Lung microvascular endothelial cell (primary cell): Measurements from ENCODE around the gene ZBTB39. TPM values are rescaled to one million over a fixed set of nuclear protein-coding genes. Genes with fewer than 3 reads are reported as not detected.
"Not testable (repeated sequence)": the region's sequence is repeated elsewhere in the genome, so short reads cannot be mapped to it uniquely, and the experiment has no call there.

Experiments
- DNase-seq, 2 donors: peaks; one replicate each; pipeline versions ENCODE4 v3.0.0 to v3.0.0-alpha.2; 2010; ENCODE audit warnings: low read depth in 2 of 2
- total RNA-seq: library from RNA; depleted of rRNA; stranded (reverse); fragments of >200 nt; gene quantifications from 2 replicates; pipeline ENCODE4 v1.2.1, GENCODE V29; 2014

The ZBTB39 gene
- total RNA-seq, 1 donor from 2014 or later: 8.9 TPM

DNA sequence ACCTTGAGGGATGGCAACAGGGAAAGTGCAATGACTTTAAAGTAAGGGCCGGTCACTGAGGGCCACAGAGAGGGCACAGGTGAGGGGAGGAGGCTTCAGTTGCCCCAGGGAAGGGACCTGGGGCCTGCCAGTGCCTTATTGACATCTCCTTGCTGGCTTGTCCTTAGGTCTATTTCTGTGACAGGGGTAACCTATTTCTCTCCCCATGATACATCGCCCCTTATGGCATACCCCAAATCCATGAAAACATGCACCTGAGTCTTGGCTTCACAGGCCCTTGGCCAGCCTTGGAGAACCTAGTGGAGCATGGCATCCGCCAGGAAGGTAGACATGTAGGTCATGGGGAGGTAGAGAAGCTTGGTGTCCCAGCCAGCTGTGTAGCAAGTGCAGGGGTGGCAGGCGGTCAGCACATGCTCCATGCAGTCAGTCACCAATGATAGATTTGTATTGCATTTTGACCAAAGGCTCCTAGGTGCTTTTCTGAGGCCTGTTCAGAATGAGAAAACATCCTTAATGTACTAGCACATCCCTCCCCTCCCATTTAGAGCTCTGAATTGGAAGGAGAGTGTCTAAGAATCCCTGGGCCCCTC lies 25.3 kb downstream of the ZBTB39 start:
- no peak for DNase-seq

- no peak for DNase-seq
These were observed 26.1 kb downstream of the ZBTB39 start for GRCh38 chr12:56980268-56980667.

DNA sequence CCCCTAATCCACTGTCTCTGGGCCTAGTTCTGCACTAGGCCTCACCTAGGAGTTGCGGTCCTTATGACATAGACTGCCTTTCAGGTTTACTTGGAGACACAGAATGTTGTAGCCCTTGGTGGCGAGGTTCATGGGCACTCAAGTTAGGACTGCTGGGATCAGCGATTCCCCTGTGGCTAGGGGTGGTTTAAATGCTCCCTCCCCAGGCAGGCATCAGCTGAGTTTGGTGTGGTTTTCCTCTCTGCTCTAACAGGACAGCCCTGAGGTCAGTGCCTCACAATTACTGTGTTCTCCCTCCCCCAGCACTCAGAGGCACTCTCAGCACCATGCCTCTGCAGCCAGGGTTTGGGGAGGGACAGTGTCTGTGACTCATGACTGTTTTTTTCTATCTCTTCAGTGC lies 26.7 kb downstream of the ZBTB39 start:
- DNase-seq: no peak

DNA sequence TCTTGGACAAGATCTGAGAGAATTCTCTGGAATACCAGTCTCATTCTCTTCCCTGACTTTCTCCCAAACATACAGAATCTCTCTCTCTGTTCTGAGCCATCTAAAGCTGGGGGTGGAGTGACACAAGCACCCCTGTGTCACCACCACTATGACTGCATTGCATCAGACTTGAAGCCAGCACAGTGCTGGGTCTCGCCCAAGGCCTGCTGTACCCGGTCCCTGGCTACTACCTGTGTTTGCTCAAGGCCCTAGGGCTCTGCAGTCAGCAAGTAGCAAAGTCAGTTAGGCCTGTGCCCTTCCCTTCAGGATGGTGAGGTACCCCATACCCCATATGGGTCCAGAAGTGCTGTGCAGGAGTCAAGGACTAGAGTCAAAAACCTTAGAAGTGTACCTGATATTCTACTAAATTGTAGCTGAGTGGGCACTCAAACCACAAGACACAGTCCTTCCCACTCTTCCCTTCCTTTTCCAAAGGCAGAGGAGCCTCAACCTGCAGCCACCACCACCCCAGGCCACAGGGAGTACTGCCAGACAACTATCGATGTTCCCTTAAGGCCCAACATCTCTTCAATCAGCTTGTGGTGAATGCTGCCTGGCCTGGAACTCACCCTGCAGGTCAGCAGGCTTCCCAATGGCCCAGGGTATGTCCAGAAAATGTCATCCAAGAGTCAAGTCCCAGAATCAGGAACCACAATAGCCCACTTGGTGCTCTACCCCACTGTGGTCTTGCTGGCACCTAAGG lies 27.8 kb downstream of the ZBTB39 start:
- DNase-seq: no peak

- not testable (repeated sequence) for DNase-seq
These were observed 29.0 kb downstream of the ZBTB39 start for GRCh38 chr12:56977361-56977760.

DNA sequence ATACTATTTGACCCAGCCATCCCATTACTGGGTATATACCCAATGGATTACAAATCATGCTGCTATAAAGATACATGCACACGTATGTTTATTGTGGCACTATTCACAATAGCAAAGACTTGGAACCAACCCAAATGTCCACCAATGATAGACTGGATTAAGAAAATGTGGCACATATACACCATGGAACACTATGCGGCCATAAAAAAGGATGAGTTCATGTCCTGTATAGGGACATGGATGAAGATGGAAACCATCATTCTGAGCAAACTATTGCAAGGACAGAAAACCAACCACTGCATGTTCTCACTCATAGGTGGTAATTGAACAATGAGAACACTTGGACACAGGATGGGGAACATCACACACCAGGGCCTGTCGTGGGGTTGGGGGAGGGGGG lies 32.1 kb downstream of the ZBTB39 start:
- DNase-seq: not testable (repeated sequence)

DNA sequence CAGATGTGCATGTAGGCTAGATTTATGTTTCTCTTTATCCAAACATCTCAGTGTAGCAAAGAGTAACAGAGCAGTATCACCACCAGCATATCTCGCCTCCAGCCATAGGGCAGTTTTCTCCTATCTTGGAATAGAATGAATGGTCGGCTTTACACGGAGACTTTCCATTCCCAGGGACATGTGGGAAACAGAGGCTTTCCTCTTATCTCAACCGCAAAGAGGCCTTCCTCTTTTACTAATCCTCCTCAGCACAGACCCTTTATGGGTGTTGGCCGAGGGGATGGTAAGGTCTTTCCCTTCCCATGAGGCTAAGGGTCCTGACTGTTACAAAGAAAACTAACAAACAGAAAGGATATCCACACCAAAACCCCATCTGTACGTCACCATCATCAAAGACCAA lies 37.4 kb downstream of the ZBTB39 start:
- not testable (repeated sequence) for DNase-seq

- DNase-seq: not testable (repeated sequence)
These were observed 40.2 kb downstream of the ZBTB39 start for GRCh38 chr12:56965997-56966642.

DNA sequence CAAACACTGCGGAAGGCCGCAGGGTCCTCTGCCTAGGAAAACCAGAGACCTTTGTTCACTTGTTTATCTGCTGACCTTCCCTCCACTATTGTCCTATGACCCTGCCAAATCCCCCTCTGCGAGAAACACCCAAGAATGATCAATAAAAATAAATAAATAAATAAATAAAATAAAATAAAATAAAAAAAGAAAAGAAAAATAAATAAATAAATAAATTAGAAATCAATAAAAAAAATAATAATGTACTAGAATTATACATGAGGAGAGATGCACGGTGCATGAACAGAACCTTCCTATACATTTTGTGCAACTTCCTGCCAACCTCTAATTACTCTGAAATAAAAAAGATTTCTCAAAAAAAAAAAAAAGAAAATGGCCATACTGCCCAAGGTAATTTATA lies 41.2 kb downstream of the ZBTB39 start:
- DNase-seq: not testable (repeated sequence)

GRCh38 chr12:56963557-56963956 lies 42.8 kb downstream of the ZBTB39 start:
- not testable (repeated sequence) for DNase-seq

DNA sequence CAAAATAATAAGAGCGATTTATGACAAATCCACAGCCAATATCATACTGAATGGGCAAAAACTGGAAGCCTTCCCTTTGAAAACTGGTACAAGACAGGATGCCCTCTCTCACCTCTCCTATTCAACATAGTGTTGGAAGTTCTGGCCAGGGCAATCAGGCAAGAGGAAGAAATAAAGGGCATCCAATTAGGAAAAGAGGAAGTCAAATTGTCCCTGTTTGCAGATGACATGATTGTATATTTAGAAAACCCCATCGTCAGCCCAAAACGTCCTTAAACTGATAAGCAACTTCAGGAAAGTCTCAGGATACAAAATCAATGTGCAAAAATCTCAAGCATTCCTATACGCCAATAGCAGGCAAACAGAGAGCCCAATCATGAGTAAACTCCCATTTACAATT lies 44.1 kb downstream of the ZBTB39 start:
- DNase-seq: not testable (repeated sequence)

DNA sequence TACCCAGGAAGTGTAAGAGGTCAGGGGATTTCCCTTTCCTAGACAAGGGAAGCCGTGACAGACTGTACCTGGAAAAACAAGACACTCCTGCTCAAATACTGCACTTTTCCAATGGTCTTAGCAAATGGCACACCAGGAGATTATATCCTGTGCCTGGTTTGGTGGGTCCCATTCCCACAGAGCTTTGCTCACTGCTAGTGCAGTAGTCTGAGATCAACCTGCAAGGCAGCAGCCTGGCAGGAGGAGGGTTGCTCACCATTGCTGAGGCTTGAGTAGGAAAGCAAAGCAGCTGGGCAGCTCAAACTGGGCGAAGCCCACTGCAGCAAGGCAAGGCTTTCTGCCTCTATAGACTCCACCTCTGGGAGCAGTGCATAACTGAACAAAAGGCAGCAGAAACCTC lies 47.9 kb downstream of the ZBTB39 start:
- DNase-seq: no peak

- no peak for DNase-seq
These were observed 48.9 kb downstream of the ZBTB39 start, which contains the start of gene RDH16 for GRCh38 chr12:56957229-56958052. Gene RDH16, minus strand, starts transcription at chr12:56957608. Its CDS starts 146 bp downstream, at chr12:56957462.

DNA sequence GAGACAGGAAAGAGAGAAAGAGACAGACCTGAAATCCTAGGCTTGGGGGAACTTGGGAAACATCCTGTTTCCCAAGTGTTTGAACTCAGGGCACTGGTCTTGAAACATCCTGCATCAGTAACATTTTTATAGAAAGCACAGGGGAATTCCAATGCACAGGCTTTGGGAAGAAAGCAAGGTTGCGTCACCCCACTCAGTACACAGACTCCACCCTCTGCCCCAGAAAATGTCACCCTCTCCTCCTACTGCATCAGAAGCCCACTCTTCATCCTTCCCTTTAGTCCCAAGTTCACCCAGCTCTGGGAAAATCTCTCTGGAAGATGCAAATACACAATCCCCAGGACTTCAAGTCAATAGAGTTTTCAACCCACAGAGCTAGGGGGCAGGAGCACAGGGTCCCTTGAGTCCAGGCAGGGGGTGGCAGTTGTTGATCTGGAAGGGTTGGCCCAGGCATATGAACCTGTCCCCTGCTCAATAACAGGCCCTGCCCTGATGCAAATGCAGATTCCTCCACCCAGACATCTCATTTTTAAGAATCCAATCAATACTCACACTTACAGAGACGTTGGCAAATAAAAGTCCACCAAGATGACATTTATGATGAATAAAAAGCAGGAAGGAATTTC lies 50.6 kb downstream of the ZBTB39 start:
- no peak for DNase-seq

GRCh38 chr12:56954958-56955355 lies 51.4 kb downstream of the ZBTB39 start:
- no peak for DNase-seq

GRCh38 chr12:56954057-56954957 lies 52.0 kb downstream of the ZBTB39 start:
- DNase-seq: no peak

- DNase-seq: no peak
These were observed 53.0 kb downstream of the ZBTB39 start for GRCh38 chr12:56953314-56953713.

- DNase-seq: no peak
These were observed 54.6 kb downstream of the ZBTB39 start for GRCh38 chr12:56951582-56952339.

- DNase-seq: no peak
These were observed 57.5 kb downstream of the ZBTB39 start for GRCh38 chr12:56948881-56949280.
